CD14-positive monocyte (primary cell): ENCODE measurements around the gene SYNDIG1L. TPM values are rescaled to one million over a fixed set of nuclear protein-coding genes. Genes with fewer than 3 reads are reported as not detected.

ENCODE experiments used
- DNase-seq, 3 donors: peaks; one replicate each; pipeline ENCODE4 v3.0.0-alpha.2; 2011 to 2022
- H2AFZ ChIP-seq: 2 replicates; pipeline ENCODE4 v1.6.0; 2012; ENCODE audit warnings: mild to moderate bottlenecking, low read depth, low read length, inconsistent platforms; ENCODE audit not compliant: insufficient read depth, poor library complexity, severe bottlenecking
- H3K27ac ChIP-seq, 2 donors: 1 replicate in 1 of 2; 2 replicates in 1 of 2; pipeline ENCODE4 v1.5.1; 2012 to 2013; ENCODE audit warnings: low read length in 2 of 2, control low read depth in 1 of 2, inconsistent platforms in 1 of 2, low read depth in 1 of 2, mild to moderate bottlenecking in 1 of 2
- H3K27me3 ChIP-seq, 2 donors: one replicate each; pipeline versions ENCODE4 v1.6.0 to v1.6.1; 2011 to 2013; ENCODE audit warnings: low read length in 2 of 2; ENCODE audit not compliant: control insufficient read depth in 2 of 2, insufficient read depth in 2 of 2
- H3K36me3 ChIP-seq, 2 donors: replicated peaks in 1 of 2; 1 replicate in 1 of 2; 2 replicates in 1 of 2; pipeline versions ENCODE4 v1.5.1 to v1.6.1; 2012 to 2013; ENCODE audit warnings: low read length in 2 of 2, control low read depth in 1 of 2, inconsistent platforms in 1 of 2, mild to moderate bottlenecking in 1 of 2; ENCODE audit not compliant: insufficient read depth in 2 of 2, control insufficient read depth in 1 of 2
- H3K4me1 ChIP-seq, 2 donors: 1 replicate in 1 of 2; 2 replicates in 1 of 2; pipeline versions ENCODE4 v1.5.1 to v1.6.1; 2012 to 2013; ENCODE audit warnings: low read length in 2 of 2, control low read depth in 1 of 2, inconsistent platforms in 1 of 2, mild to moderate bottlenecking in 1 of 2, moderate library complexity in 1 of 2; ENCODE audit not compliant: insufficient read depth in 2 of 2, control insufficient read depth in 1 of 2
- H3K4me2 ChIP-seq: replicated peaks from 2 replicates; pipeline ENCODE3; 2012; ENCODE audit warnings: low read length, moderate library complexity, mild to moderate bottlenecking; ENCODE audit not compliant: poor library complexity, severe bottlenecking; ENCODE audit errors: extremely low read depth
- H3K4me3 ChIP-seq, 3 experiments: fragments of 200-600 bp in 1 of 3; sonication (generic) in 1 of 3; replicated peaks in 1 of 3; 1 replicate in 2 of 3; 2 replicates in 1 of 3; pipeline ENCODE4 v1.5.1; 2011 to 2013; ENCODE audit warnings: low read length in 3 of 3, mild to moderate bottlenecking in 3 of 3, control low read depth in 2 of 3, low read depth in 2 of 3, inconsistent platforms in 1 of 3, moderate library complexity in 1 of 3
- H3K79me2 ChIP-seq: 2 replicates; pipeline ENCODE4 v1.6.0; 2012; ENCODE audit warnings: mild to moderate bottlenecking, control low read depth, inconsistent platforms, low read length, moderate library complexity; ENCODE audit not compliant: insufficient read depth
- H3K9ac ChIP-seq: 2 replicates; pipeline ENCODE4 v1.6.0; 2017; ENCODE audit warnings: low read length, mild to moderate bottlenecking; ENCODE audit not compliant: insufficient read depth, poor library complexity, severe bottlenecking
- H3K9me3 ChIP-seq, 2 donors: replicated peaks in 1 of 2; 1 replicate in 1 of 2; 2 replicates in 1 of 2; pipeline versions ENCODE4 v1.5.1 to v1.6.1; 2012 to 2013; ENCODE audit warnings: low read length in 2 of 2, control low read depth in 1 of 2; ENCODE audit not compliant: control insufficient read depth in 1 of 2, insufficient read depth in 1 of 2
- H4K20me1 ChIP-seq: 2 replicates; pipeline ENCODE4 v1.6.0; 2012; ENCODE audit warnings: mild to moderate bottlenecking, low read length, control low read depth, moderate library complexity; ENCODE audit not compliant: insufficient read depth
- H3K27ac Mint-ChIP-seq, 7 donors: one replicate each; pipeline ENCODE4 v1.8.0; 2020; ENCODE audit warnings: mild to moderate bottlenecking in 7 of 7, mixed read lengths in 7 of 7, moderate library complexity in 6 of 7, inconsistent platforms in 2 of 7
- H3K27me3 Mint-ChIP-seq, 3 donors: one replicate each; pipeline ENCODE4 v1.8.0; 2021 to 2022; ENCODE audit warnings: low read depth in 3 of 3, mild to moderate bottlenecking in 3 of 3, mixed read lengths in 3 of 3, moderate library complexity in 3 of 3, inconsistent platforms in 1 of 3
- H3K36me3 Mint-ChIP-seq, 2 donors: one replicate each; pipeline ENCODE4 v1.8.0; 2020; ENCODE audit warnings: mixed read lengths in 2 of 2, inconsistent platforms in 1 of 2, mild to moderate bottlenecking in 1 of 2
- H3K4me1 Mint-ChIP-seq: one replicate; pipeline ENCODE4 v1.8.0; 2020; ENCODE audit warnings: mild to moderate bottlenecking, mixed read lengths
- H3K4me3 Mint-ChIP-seq, 2 donors: one replicate each; pipeline ENCODE4 v1.8.0; 2020; ENCODE audit warnings: mild to moderate bottlenecking in 2 of 2, mixed read lengths in 2 of 2, moderate library complexity in 1 of 2
- H3K9me3 Mint-ChIP-seq, 7 donors: one replicate each; pipeline ENCODE4 v1.8.0; 2020 to 2022; ENCODE audit warnings: mixed read lengths in 7 of 7, mild to moderate bottlenecking in 6 of 7, moderate library complexity in 6 of 7, inconsistent platforms in 2 of 7
- WGBS: methylation state at CpG from one replicate; pipeline ENCODE4 v1.1.5; 2013; ENCODE audit warnings: missing lambda C conversion rate; ENCODE audit not compliant: insufficient coverage; 5-methylcytosine and 5-hydroxymethylcytosine counted together
- intact Hi-C, 2 donors: fragments of 100-400 bp; cut with micrococcal nuclease; formaldehyde crosslinking; loops; one replicate each; pipeline versions ENCODE4 v1.15.0 to v1.15.1; 2023
- polyA plus RNA-seq, 3 donors: library from polyadenylated mRNA; depleted of rRNA in 1 of 3; unstranded in 2 of 3; stranded (reverse) in 1 of 3; fragments of 300-500 nt in 2 of 3; fragments of >200 nt in 1 of 3; fragmentation: Illumina TruSeq in 2 of 3; gene quantifications; 1 replicate in 2 of 3; 2 replicates in 1 of 3; pipeline ENCODE4 v1.2.3, GENCODE V29; 2012 to 2021
- TF ChIP-seq, protein P1 (sequence below): fragments of 200-600 bp; IDR thresholded peaks from one replicate; pipeline ENCODE4 v1.8.0; 2022; ENCODE audit warnings: antibody characterized with exemption, mild to moderate bottlenecking

SYNDIG1L gene
- polyA plus RNA-seq, 3 donors: not detected

DNA sequence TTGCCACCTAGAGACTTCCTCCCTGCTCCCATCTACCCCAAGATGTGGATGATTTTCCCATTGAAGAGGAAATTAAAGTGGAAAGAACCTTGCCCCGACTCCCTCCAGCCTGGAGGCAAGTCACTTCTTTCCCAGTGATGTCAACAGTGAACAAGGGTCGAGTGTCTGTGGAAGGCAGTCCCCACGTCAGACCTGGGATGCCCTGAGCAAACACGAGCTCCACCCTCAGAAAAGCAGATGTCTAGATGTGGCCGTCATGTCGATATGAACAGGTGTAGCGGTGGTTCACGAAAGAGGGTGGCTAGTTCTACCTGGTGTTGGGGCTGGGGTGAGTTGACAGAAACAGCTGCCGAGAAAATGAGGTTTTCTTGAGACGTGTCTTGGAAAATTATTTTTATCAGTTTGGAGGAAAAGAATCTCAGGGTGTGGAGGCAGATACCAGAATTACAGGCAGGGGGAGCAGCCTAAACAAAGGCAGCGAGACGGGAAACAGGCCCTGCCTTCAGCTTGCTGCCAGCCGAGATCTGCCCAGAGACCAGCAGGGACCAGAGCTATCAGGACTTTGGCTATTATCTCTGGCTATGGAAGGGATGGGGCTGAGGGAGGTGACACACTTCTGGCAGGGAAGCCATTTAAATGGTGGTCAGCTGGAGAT is 25.9 kb downstream of the SYNDIG1L start:
- Histone ChIP-seq H3K36me3 (no peaks in the 10 kb centered on the region), H3K9ac (no peak overlapping the region), H3K79me2 (no peaks in the 10 kb centered on the region), H3K27ac (no peak overlapping the region), H2AFZ (no peak overlapping the region), H3K9me3 (no peaks in the 10 kb centered on the region), H3K4me3 (no peak overlapping the region), H3K4me2 (no peak overlapping the region), H3K27me3 (no peaks in the 10 kb centered on the region), H4K20me1 (no peaks in the 10 kb centered on the region), H3K4me1 (peaks cover 21 to 22% of the 10 kb centered on the region in 2 donors)
- intact Hi-C loops: no loop called here
- TF ChIP-seq, protein P1, sequence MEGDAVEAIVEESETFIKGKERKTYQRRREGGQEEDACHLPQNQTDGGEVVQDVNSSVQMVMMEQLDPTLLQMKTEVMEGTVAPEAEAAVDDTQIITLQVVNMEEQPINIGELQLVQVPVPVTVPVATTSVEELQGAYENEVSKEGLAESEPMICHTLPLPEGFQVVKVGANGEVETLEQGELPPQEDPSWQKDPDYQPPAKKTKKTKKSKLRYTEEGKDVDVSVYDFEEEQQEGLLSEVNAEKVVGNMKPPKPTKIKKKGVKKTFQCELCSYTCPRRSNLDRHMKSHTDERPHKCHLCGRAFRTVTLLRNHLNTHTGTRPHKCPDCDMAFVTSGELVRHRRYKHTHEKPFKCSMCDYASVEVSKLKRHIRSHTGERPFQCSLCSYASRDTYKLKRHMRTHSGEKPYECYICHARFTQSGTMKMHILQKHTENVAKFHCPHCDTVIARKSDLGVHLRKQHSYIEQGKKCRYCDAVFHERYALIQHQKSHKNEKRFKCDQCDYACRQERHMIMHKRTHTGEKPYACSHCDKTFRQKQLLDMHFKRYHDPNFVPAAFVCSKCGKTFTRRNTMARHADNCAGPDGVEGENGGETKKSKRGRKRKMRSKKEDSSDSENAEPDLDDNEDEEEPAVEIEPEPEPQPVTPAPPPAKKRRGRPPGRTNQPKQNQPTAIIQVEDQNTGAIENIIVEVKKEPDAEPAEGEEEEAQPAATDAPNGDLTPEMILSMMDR: no peak
- no peak overlapping the region for H3K4me3 Mint-ChIP-seq
- no peaks in the 10 kb centered on the region for H3K36me3 Mint-ChIP-seq
- H3K4me1 Mint-ChIP-seq: peaks cover 24% of the 10 kb centered on the region
- H3K9me3 Mint-ChIP-seq: no peaks in the 10 kb centered on the region
- H3K27ac Mint-ChIP-seq: peak overlapping the region in 1 of 7 donors; percentile 6
- peaks cover 7 to 19% (median 12%) of the 10 kb centered on the region in 3 donors for H3K27me3 Mint-ChIP-seq
- WGBS: 67% methylated on average over 12 of the region's 13 CpGs
- DNase-seq: no peak

DNA sequence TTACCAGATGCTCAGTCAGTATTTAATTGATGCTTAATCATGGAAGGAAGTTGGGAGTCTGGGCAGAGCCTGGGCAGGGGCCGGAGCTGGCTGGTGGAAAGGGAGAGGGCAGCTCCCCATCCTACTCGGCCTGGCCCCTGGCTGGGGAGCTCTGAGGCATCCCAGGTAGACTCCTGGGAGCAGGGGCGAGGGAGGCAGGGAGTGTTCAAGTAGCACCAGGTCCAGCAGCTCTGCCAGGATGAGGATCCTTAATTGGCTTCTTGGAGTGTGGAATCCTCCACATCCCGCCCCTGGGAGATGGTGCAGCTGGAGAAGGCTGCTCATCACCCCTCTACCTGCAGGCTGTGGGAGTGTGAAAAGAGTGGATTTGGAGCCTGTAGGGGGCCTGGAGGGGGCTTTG is 30.9 kb downstream of the SYNDIG1L start:
- Mint-ChIP-seq H3K27ac (no peak overlapping the region), H3K9me3 (no peaks in the 10 kb centered on the region)

More for the DNA sequence above, 30.9 kb downstream of the SYNDIG1L start:
- H4K20me1 ChIP-seq: no peaks in the 10 kb centered on the region
- 81% methylated on average over 4 of the region's 4 CpGs for WGBS
- DNase-seq: no peak
- no peaks in the 10 kb centered on the region for H3K36me3 Mint-ChIP-seq
- H3K27me3 ChIP-seq: no peaks in the 10 kb centered on the region
- H3K4me2 ChIP-seq: no peak overlapping the region
- no peak overlapping the region for H2AFZ ChIP-seq
- H3K4me3 Mint-ChIP-seq: no peak overlapping the region
- H3K79me2 ChIP-seq: no peaks in the 10 kb centered on the region
- peaks cover 8 to 21% (median 16%) of the 10 kb centered on the region in 3 donors for H3K27me3 Mint-ChIP-seq
- TF ChIP-seq, protein P1: no peak
- intact Hi-C loops: no loop called here
- no peak overlapping the region for H3K9ac ChIP-seq
- H3K27ac ChIP-seq: no peak overlapping the region
- no peaks in the 10 kb centered on the region for H3K4me1 ChIP-seq
- H3K9me3 ChIP-seq: no peaks in the 10 kb centered on the region
- H3K36me3 ChIP-seq: no peaks in the 10 kb centered on the region
- H3K4me3 ChIP-seq: no peak overlapping the region
- H3K4me1 Mint-ChIP-seq: peaks cover 6% of the 10 kb centered on the region
